ENCODE data around the gene METRN. TPM values are rescaled to one million over a fixed set of nuclear protein-coding genes. Genes with fewer than 3 reads are reported as not detected.
A peak's percentile ranks its signal among the peaks of the same experiment; 100 is the strongest.

Gene METRN
- polyA plus RNA-seq, 1 of the 3 experiments (the other 2 are of a cell fraction) = 59.7 TPM

DNA sequence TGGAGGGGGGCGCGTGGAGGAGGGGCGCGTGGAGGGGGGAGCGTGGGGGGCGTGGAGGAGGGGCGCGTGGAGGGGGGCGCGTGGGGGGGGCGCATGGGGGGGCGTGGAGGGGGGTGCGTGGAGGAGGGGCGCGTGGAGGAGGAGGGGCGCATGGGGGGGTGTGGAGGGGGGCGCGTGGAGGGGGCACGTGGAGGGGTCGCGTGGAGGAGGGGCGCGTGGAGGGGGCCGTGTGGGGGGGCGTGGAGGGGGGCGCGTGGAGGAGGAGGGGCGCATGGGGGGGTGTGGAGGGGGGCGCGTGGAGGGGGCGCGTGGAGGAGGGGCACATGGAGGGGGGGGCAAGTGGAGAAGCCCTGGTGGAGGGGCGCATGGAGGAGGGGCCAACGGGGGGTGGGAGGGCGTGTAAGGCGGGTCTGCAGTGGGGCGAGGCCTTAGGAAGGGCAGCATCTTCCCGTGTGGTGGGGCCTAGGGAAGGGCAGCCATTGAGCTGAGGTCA is 52.9 kb downstream of the METRN start:
- Histone ChIP-seq H2AFZ (ENCODE audit: low read depth) (no peak overlapping the region), H3K79me2 (ENCODE audit: insufficient read depth) (no peaks in the 10 kb centered on the region), H3K4me1 (ENCODE audit: control insufficient read depth in 1 of 2, insufficient read depth in 2 of 2, low read depth in 1 of 2, low read length in 1 of 2) (no peaks in the 10 kb centered on the region), H3F3A (replicated peaks; ENCODE audit: insufficient read depth) (no peaks in the 10 kb centered on the region), H3K36me3 (replicated peaks in 1 of 2; ENCODE audit: control insufficient read depth in 1 of 2, insufficient read depth in 2 of 2, low read length in 1 of 2) (no peaks in the 10 kb centered on the region), H3K4me2 (no peak overlapping the region), H3K27ac (ENCODE audit: low read depth in 2 of 2, low read length in 1 of 2) (no peak overlapping the region), H3K9ac (no peak overlapping the region), H3K4me3 (ENCODE audit: low read depth in 2 of 2, low read length in 1 of 2) (no peak overlapping the region), H3K9me3 (no peaks in the 10 kb centered on the region), H4K20me1 (ENCODE audit: insufficient read depth) (no peaks in the 10 kb centered on the region), H3K9me2 (no peaks in the 10 kb centered on the region), H3K27me3 (ENCODE audit: insufficient read depth) (no peaks in the 10 kb centered on the region)
- peak; percentile 68 for DNase-seq
- TF ChIP-seq IRF3 (IDR thresholded peaks at IDR 0.05; ENCODE audit: low read depth, low read length) (no peak), GABPA (IDR thresholded peaks at IDR 0.05; ENCODE audit: low read depth) (no peak), NFIC (IDR thresholded peaks at IDR 0.05; ENCODE audit: borderline replicate concordance) (no peak), TEAD4 (IDR thresholded peaks at IDR 0.05; ENCODE audit: borderline replicate concordance, insufficient read depth) (no peak), TCF12 (IDR thresholded peaks at IDR 0.05) (no peak), FOSL2 (IDR thresholded peaks at IDR 0.05; ENCODE audit: borderline replicate concordance, low read depth) (no peak), MEF2A (IDR thresholded peaks at IDR 0.05; ENCODE audit: borderline replicate concordance, low read depth) (no peak), JUND (IDR thresholded peaks at IDR 0.05) (no peak), RAD21 (IDR thresholded peaks at IDR 0.05; ENCODE audit: low read length) (no peak), RCOR1 (IDR thresholded peaks at IDR 0.05; ENCODE audit: low read length) (no peak), MXI1 (IDR thresholded peaks at IDR 0.05; ENCODE audit: low read depth, low read length) (no peak), MAX (IDR thresholded peaks at IDR 0.05; ENCODE audit: low read depth) (no peak), FOXM1 (IDR thresholded peaks at IDR 0.05; ENCODE audit: low read depth) (no peak), GATA2 (CRISPR knock-in tag; IDR thresholded peaks at IDR 0.05) (no peak), RXRA (IDR thresholded peaks at IDR 0.05; ENCODE audit: borderline replicate concordance, low read depth) (no peak), POLR2AphosphoS5 (IDR thresholded peaks at IDR 0.05; ENCODE audit: low read depth, low read length) (no peak)
- TF ChIP-seq, protein P1, sequence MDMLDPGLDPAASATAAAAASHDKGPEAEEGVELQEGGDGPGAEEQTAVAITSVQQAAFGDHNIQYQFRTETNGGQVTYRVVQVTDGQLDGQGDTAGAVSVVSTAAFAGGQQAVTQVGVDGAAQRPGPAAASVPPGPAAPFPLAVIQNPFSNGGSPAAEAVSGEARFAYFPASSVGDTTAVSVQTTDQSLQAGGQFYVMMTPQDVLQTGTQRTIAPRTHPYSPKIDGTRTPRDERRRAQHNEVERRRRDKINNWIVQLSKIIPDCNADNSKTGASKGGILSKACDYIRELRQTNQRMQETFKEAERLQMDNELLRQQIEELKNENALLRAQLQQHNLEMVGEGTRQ (IDR thresholded peaks at IDR 0.05; ENCODE audit: borderline replicate concordance, low read depth, low read length) = no peak
- TF ChIP-seq, protein P2, sequence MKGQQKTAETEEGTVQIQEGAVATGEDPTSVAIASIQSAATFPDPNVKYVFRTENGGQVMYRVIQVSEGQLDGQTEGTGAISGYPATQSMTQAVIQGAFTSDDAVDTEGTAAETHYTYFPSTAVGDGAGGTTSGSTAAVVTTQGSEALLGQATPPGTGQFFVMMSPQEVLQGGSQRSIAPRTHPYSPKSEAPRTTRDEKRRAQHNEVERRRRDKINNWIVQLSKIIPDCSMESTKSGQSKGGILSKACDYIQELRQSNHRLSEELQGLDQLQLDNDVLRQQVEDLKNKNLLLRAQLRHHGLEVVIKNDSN (IDR thresholded peaks at IDR 0.05; ENCODE audit: borderline replicate concordance, low read depth) = no peak
- TF ChIP-seq, protein P3, sequence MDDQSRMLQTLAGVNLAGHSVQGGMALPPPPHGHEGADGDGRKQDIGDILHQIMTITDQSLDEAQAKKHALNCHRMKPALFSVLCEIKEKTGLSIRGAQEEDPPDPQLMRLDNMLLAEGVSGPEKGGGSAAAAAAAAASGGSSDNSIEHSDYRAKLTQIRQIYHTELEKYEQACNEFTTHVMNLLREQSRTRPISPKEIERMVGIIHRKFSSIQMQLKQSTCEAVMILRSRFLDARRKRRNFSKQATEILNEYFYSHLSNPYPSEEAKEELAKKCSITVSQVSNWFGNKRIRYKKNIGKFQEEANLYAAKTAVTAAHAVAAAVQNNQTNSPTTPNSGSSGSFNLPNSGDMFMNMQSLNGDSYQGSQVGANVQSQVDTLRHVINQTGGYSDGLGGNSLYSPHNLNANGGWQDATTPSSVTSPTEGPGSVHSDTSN (IDR thresholded peaks at IDR 0.05) = no peak
- TF ChIP-seq, protein P4, sequence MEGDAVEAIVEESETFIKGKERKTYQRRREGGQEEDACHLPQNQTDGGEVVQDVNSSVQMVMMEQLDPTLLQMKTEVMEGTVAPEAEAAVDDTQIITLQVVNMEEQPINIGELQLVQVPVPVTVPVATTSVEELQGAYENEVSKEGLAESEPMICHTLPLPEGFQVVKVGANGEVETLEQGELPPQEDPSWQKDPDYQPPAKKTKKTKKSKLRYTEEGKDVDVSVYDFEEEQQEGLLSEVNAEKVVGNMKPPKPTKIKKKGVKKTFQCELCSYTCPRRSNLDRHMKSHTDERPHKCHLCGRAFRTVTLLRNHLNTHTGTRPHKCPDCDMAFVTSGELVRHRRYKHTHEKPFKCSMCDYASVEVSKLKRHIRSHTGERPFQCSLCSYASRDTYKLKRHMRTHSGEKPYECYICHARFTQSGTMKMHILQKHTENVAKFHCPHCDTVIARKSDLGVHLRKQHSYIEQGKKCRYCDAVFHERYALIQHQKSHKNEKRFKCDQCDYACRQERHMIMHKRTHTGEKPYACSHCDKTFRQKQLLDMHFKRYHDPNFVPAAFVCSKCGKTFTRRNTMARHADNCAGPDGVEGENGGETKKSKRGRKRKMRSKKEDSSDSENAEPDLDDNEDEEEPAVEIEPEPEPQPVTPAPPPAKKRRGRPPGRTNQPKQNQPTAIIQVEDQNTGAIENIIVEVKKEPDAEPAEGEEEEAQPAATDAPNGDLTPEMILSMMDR (IDR thresholded peaks at IDR 0.05) = no peak
- 32% methylated on average over 29 of the region's 38 CpGs for WGBS (ENCODE audit: low lambda C conversion rate)
- POLR2A ChIA-PET = no interaction called here
- CTCF ChIA-PET = no interaction called here
